SKM-1 (cell line): ENCODE results near the gene ANGPTL8.
A peak's percentile ranks its signal among the peaks of the same experiment; 100 is the strongest.

ENCODE experiments used
- DNase-seq: peaks from one replicate; lab custom pipeline; 2025; ENCODE audit not compliant: unreplicated experiment; lab: John Stamatoyannopoulos, UW

ANGPTL8 gene

GRCh38 chr19:11286312-11286974, 47.0 kb downstream of the ANGPTL8 start:
- no peak for DNase-seq

DNA sequence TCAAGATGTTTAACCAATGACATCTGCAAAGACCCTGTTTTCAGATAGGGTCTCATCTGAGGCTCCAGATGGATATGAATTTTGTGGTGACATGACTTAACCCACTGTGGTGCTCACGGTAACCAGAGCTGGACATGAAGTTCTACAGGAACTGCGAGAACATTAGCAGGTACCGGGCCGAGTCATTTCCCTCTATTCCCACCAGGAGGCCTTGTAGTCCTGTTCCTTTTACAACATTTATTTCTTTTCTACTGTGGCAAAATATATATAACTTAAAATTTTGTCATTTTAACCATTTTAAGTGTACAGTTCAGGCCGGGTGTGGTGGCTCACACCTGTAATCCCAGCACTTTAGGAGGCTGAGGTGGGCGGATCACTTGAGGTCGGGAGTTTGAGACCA, 48.9 kb downstream of the ANGPTL8 start:
- peak; percentile 5 for DNase-seq

DNA sequence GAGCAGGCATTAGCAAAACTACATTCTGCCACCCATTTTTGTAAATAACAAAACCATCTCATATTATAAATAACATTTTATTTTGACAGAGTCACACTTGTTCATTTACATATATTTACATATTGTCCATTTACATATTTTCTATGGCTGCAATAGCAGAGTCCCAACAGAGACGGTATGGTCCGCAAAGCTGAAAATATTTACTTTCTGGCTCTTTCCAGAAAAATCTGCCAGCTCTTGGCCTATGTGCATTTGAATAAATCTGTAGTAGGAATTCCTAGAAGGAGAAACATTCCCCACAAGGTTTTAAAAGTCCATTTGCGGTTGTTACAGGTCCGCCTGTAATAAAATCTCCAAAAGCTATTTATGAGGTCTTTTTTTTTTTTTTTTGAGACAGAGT, 50.8 kb downstream of the ANGPTL8 start:
- DNase-seq = no peak

- DNase-seq = no peak
These were observed 52.0 kb downstream of the ANGPTL8 start for GRCh38 chr19:11291415-11291814.
